Type B pancreatic cell (in vitro differentiated cells): ENCODE measurements around the gene SLC30A9. TPM values are rescaled to one million over a fixed set of nuclear protein-coding genes. Genes with fewer than 3 reads are reported as not detected.

ENCODE experiments used
- DNase-seq: peaks from one replicate; pipeline ENCODE4 v3.0.0; 2021; ENCODE audit warnings: mixed read lengths; ENCODE audit not compliant: unreplicated experiment; ENCODE audit errors: extremely low spot score
- H3K27ac Mint-ChIP-seq: 2 replicates; pipeline ENCODE4 v1.8.0; 2021; ENCODE audit warnings: mild to moderate bottlenecking, mixed read lengths
- H3K27me3 Mint-ChIP-seq: 2 replicates; pipeline ENCODE4 v1.8.0; 2021; ENCODE audit warnings: mixed read lengths
- H3K36me3 Mint-ChIP-seq: 2 replicates; pipeline ENCODE4 v1.8.0; 2021; ENCODE audit warnings: mixed read lengths
- H3K4me1 Mint-ChIP-seq: one replicate; pipeline ENCODE4 v1.8.0; 2021; ENCODE audit warnings: mixed read lengths; ENCODE audit not compliant: unreplicated experiment
- H3K4me3 Mint-ChIP-seq: 2 replicates; pipeline ENCODE4 v1.8.0; 2021; ENCODE audit warnings: mild to moderate bottlenecking, mixed read lengths
- H3K9me3 Mint-ChIP-seq: 2 replicates; pipeline ENCODE4 v1.8.0; 2021; ENCODE audit warnings: mixed read lengths
- total RNA-seq: library from RNA; stranded (reverse); gene quantifications from 2 replicates; pipeline ENCODE4 v1.2.1, GENCODE V29; 2021; ENCODE audit warnings: low replicate concordance
- TF ChIP-seq, protein P1 (sequence below): fragments of 200-600 bp; sonication (generic); conservative IDR thresholded peaks from 2 replicates; pipeline ENCODE4 v1.5.0; 2021; ENCODE audit warnings: antibody characterized with exemption, mild to moderate bottlenecking

Gene SLC30A9
- total RNA-seq, 1 donor from 2014 or later = 61.4 TPM

DNA sequence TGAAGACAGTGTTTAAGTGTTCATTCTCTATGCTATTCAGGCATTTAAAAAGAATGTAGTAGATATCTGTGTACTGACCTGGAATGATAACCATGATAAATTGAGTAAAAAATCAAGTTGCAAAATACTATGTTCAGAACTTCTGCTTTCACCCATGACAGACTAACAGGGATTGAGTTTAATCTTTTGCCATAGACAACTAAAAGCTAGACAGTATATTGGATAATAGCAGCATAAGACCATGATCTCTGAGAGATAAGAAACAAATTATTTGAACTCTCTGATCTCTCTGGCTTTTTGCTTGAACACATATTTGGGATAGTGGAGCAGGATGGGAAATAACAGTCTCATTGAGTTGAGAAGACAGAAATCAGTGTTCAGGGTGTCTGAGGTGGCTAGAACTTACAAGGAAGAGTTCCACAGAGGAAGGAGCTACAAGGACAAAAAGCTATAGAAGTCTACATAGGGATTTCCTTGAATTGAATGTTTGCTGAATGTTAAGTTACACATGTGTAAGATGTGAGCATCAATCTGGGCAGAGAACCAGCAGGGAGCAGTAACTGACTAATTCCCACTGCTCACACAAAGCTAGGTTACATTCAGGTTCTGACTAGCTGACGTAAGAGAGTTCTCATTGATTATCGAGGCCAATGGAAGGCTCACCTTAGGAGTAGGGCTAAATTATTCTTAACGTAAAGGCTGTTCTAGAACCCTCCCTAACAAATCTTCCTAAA, 60.4 kb downstream of the SLC30A9 start:
- no peaks in the 10 kb centered on the region for H3K4me1 Mint-ChIP-seq
- no peak overlapping the region for H3K27ac Mint-ChIP-seq
- H3K4me3 Mint-ChIP-seq = no peak overlapping the region
- peaks cover 42% of the 10 kb centered on the region for H3K36me3 Mint-ChIP-seq
- no peak for DNase-seq
- H3K27me3 Mint-ChIP-seq = no peaks in the 10 kb centered on the region
- H3K9me3 Mint-ChIP-seq = no peaks in the 10 kb centered on the region
- TF ChIP-seq, protein P1, sequence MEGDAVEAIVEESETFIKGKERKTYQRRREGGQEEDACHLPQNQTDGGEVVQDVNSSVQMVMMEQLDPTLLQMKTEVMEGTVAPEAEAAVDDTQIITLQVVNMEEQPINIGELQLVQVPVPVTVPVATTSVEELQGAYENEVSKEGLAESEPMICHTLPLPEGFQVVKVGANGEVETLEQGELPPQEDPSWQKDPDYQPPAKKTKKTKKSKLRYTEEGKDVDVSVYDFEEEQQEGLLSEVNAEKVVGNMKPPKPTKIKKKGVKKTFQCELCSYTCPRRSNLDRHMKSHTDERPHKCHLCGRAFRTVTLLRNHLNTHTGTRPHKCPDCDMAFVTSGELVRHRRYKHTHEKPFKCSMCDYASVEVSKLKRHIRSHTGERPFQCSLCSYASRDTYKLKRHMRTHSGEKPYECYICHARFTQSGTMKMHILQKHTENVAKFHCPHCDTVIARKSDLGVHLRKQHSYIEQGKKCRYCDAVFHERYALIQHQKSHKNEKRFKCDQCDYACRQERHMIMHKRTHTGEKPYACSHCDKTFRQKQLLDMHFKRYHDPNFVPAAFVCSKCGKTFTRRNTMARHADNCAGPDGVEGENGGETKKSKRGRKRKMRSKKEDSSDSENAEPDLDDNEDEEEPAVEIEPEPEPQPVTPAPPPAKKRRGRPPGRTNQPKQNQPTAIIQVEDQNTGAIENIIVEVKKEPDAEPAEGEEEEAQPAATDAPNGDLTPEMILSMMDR = no peak

DNA sequence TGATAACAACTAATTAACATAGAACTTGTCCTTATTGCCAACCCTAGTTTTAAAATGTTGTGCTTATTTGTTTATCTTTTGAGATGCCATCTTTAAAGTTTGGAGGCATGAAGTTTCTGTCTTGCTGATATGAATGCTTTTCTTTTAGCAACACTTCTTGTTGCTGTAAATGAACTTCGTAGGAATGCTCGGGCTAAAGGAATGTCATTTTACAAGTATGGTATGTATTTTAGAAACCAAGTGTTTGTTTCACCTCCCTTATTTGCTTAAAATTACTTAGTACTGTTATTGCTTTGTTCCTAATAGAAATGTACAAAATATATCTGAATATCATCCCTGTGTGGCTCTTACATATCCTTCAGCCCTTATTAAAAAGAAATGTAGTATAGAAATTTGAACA, 76.1 kb downstream of the SLC30A9 start:
- Mint-ChIP-seq H3K4me3 (no peak overlapping the region), H3K36me3 (peaks cover 8% of the 10 kb centered on the region), H3K27ac (no peak overlapping the region), H3K4me1 (no peaks in the 10 kb centered on the region), H3K9me3 (no peaks in the 10 kb centered on the region), H3K27me3 (no peaks in the 10 kb centered on the region)
- no peak for DNase-seq
- TF ChIP-seq, protein P1 = no peak

DNA sequence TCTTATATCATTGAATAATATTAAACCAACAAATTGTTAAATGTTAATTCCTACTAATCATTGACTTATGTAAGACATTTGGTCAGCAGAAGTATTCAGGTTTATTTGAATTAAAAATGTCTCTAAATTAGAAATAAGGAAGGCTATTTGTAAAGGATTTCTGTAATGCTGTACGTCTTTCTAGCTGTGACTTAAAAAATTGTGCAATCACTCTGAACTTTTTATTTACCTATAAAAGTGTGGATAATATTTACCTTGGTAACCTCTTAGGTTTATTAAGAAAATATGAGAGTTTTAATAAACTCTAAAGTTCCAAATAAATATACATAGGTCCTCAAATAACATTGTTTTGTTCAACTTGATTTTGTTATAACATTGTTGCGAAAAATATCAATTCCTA, 76.9 kb downstream of the SLC30A9 start:
- H3K4me1 Mint-ChIP-seq = no peaks in the 10 kb centered on the region
- TF ChIP-seq, protein P1 = no peak
- no peaks in the 10 kb centered on the region for H3K27me3 Mint-ChIP-seq
- no peak overlapping the region for H3K27ac Mint-ChIP-seq
- H3K4me3 Mint-ChIP-seq = no peak overlapping the region
- H3K36me3 Mint-ChIP-seq = peaks cover 16% of the 10 kb centered on the region
- no peak for DNase-seq
- no peaks in the 10 kb centered on the region for H3K9me3 Mint-ChIP-seq

DNA sequence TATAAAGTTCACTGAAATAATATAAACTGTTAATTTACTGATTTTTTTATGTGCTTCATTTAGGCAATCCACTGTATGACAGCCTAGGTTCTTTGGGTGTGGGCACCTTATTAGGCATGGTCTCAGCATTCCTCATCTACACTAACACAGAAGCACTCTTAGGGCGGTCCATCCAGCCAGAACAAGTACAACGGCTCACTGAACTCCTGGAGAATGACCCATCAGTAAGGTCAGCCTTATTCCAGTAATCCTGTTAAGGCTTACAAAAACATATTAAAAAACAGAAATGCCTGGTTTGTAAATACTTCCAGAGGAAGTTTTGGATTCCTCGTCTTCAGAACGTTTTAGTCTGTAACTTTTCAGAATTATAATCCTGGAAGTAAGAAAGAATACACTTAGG, 80.1 kb downstream of the SLC30A9 start:
- no peaks in the 10 kb centered on the region for H3K4me1 Mint-ChIP-seq
- no peak overlapping the region for H3K4me3 Mint-ChIP-seq
- peaks cover 13% of the 10 kb centered on the region for H3K36me3 Mint-ChIP-seq
- no peak for DNase-seq
- no peak overlapping the region for H3K27ac Mint-ChIP-seq
- no peaks in the 10 kb centered on the region for H3K9me3 Mint-ChIP-seq
- TF ChIP-seq, protein P1 = no peak
- H3K27me3 Mint-ChIP-seq = no peaks in the 10 kb centered on the region

DNA sequence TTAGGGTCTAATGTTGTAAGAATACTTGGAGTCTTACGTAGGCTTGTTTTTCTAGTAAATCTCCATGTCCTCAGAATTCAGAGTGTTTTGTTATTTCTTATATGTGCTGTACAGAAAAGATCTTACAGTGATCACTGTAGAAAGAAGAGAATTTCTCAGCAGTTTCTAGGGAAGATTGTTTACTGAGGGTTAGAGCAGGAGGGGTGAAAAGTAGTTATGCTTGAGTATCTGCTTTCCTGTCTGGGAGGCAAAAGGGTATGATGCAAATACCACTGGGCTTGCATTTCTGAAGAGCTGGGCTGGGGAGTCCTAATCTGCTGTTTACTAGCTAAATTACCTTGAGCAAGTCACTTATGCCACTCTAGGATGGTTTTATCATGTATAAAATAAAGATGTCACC, 84.0 kb downstream of the SLC30A9 start:
- H3K36me3 Mint-ChIP-seq = peaks cover 8% of the 10 kb centered on the region
- no peak overlapping the region for H3K27ac Mint-ChIP-seq
- no peak for DNase-seq
- no peak overlapping the region for H3K4me3 Mint-ChIP-seq
- no peaks in the 10 kb centered on the region for H3K27me3 Mint-ChIP-seq
- TF ChIP-seq, protein P1 = no peak
- no peaks in the 10 kb centered on the region for H3K4me1 Mint-ChIP-seq
- H3K9me3 Mint-ChIP-seq = no peaks in the 10 kb centered on the region
